PC-9 (cell line): ENCODE data around the gene RRBP1.

Experiments
- EZH2 ChIP-seq: fragments of 200-600 bp; sonication (generic); IDR thresholded peaks from 2 replicates; pipeline ENCODE4 v1.8.0; 2017; ENCODE audit warnings: antibody characterized with exemption, low read depth
- TF ChIP-seq, protein P1 (sequence below): fragments of 200-600 bp; sonication (generic); conservative IDR thresholded peaks from 2 replicates; pipeline ENCODE4 v1.6.1; 2017; ENCODE audit warnings: mixed run types, antibody characterized with exemption, mild to moderate bottlenecking, moderate library complexity

DNA sequence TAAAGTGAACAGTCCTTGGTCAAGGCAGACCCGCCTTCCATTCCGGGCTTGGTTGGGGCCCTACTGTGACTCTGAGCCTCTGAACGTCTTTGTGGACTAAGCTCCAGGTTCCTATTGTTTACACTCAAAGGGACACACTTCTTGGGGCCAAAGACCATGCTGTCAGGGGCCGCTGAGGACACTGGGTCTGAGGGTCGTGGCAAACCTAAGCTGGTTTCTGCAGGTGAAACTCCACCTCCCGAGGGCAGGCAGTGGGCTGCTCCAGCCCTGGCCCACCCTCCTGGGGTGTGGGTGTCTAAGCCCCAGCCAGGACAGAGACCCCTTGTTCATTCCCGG, 69.1 kb downstream of the RRBP1 start:
- TF ChIP-seq, protein P1, sequence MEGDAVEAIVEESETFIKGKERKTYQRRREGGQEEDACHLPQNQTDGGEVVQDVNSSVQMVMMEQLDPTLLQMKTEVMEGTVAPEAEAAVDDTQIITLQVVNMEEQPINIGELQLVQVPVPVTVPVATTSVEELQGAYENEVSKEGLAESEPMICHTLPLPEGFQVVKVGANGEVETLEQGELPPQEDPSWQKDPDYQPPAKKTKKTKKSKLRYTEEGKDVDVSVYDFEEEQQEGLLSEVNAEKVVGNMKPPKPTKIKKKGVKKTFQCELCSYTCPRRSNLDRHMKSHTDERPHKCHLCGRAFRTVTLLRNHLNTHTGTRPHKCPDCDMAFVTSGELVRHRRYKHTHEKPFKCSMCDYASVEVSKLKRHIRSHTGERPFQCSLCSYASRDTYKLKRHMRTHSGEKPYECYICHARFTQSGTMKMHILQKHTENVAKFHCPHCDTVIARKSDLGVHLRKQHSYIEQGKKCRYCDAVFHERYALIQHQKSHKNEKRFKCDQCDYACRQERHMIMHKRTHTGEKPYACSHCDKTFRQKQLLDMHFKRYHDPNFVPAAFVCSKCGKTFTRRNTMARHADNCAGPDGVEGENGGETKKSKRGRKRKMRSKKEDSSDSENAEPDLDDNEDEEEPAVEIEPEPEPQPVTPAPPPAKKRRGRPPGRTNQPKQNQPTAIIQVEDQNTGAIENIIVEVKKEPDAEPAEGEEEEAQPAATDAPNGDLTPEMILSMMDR, result no peak
- no peak for TF ChIP-seq EZH2
